ENCODE measurements around the gene KRAS. TPM values are rescaled to one million over a fixed set of nuclear protein-coding genes. Genes with fewer than 3 reads are reported as not detected.
"Not testable (repeated sequence)": the region's sequence is repeated elsewhere in the genome, so short reads cannot be mapped to it uniquely, and the experiment has no call there.

Gene KRAS
- 10 to 100 TPM; 10.6 to 15.7 (median 14.3) TPM for total RNA-seq

DNA sequence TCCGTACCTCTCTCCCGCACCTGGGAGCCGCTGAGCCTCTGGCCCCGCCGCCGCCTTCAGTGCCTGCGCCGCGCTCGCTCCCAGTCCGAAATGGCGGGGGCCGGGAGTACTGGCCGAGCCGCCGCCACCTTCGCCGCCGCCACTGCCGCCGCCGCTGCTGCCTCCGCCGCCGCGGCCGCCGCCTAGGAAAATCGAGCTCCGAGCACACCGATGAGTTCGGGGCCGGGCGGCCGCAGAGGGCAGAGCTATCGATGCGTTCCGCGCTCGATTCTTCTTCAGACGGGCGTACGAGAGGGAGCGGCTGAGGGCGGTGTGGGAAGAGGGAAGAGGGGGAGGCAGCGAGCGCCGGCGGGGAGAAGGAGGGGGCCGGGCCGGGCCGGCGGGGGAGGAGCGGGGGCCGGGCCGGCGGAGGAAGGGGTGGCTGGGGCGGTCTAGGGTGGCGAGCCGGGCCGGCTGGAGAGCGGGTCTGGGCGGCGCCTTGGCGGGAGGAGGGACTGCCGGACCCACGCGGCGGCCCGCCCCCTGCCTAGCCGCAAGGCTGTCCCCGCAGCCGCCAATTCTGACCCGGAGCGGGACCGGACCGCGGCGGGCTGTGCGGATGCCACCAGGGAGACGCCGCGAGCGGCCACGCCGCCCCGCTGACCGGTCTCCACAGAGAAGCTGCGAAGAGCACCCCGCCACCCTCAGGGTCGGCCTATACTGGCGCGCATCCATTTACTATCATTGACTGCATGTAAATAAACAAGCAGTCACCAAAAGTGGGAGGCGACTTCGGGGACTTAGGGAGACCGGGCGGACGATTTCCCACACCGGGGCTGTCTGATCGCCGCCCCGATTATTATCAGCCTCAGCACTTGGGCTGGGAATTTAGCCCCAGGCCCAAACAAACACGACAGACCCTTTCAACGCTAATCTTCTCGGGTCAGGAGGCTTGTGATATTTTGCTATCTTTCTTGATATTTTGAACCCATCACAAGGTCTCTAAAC lies at the start of gene KRAS:
KRAS (minus strand) TSS at position 186 of the 987 bp plus-strand sequence.
- TF ChIP-seq CTCF (IDR thresholded peaks at IDR 0.05) (no peak), POLR2A (IDR thresholded peaks at IDR 0.05) (no peak), POLR2AphosphoS5 (IDR thresholded peaks at IDR 0.05) (peak; percentile 63 to 88 (median 77))
- Histone ChIP-seq H3K27me3 (no peaks in the 10 kb centered on the region), H3K9me3 (no peaks in the 10 kb centered on the region), H3K36me3 (no peaks in the 10 kb centered on the region), H3K27ac (peak within 1 kb of the TSS; percentile 95 to 98), H3K4me1 (peaks cover 0 to 3% of the 10 kb centered on the region in 2 donors), H3K4me3 (peak within 1 kb of the TSS; percentile 95 to 99 (median 99))
- DNase-seq (ENCODE audit: low spot score in 2 of 2): peak; percentile 90 to 94
- intact Hi-C loops (cut with DNase I; ENCODE audit: low total_unique reads): no loop called here

- Histone ChIP-seq H3K9me3 (no peaks in the 10 kb centered on the region), H3K4me1 (no peaks in the 10 kb centered on the region), H3K4me3 (no peak overlapping the region), H3K36me3 (no peaks in the 10 kb centered on the region), H3K27ac (no peak overlapping the region), H3K27me3 (no peaks in the 10 kb centered on the region)
- intact Hi-C loops (cut with DNase I; ENCODE audit: low total_unique reads): no loop called here
- TF ChIP-seq POLR2A (IDR thresholded peaks at IDR 0.05) (no peak), POLR2AphosphoS5 (IDR thresholded peaks at IDR 0.05) (no peak), CTCF (IDR thresholded peaks at IDR 0.05) (no peak)
- DNase-seq (ENCODE audit: low spot score in 2 of 2): no peak
Measured at GRCh38 chr12:25296381-25296780, 45.7 kb upstream of the KRAS start.

DNA sequence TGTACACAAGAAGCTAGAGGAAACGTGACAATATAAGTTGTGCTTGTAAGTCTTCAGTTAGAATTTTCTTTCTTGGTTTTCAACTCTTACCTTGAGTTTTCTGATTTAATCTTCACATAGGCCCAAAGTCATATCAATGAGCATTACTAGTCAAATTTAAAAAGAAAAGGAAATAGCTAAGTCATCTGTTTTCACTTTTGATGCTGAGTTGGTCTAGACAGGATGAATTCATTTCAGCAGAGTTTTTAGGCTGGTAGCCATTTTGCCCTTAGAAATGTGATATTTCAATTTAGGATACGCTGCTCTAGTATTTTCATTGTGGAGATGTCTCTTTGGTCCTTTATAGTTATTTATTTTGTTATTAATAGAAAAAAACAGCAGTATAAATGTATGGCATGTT lies 44.6 kb upstream of the KRAS start:
- no peak overlapping the region for H3K4me3 ChIP-seq
- no peak overlapping the region for H3K27ac ChIP-seq
- H3K36me3 ChIP-seq: no peaks in the 10 kb centered on the region
- DNase-seq (ENCODE audit: low spot score in 2 of 2): no peak
- TF ChIP-seq POLR2AphosphoS5 (IDR thresholded peaks at IDR 0.05) (no peak), POLR2A (IDR thresholded peaks at IDR 0.05) (no peak), CTCF (IDR thresholded peaks at IDR 0.05) (no peak)
- no peaks in the 10 kb centered on the region for H3K4me1 ChIP-seq
- H3K9me3 ChIP-seq: no peaks in the 10 kb centered on the region
- H3K27me3 ChIP-seq: no peaks in the 10 kb centered on the region
- intact Hi-C loops (cut with DNase I; ENCODE audit: low total_unique reads): no loop called here

DNA sequence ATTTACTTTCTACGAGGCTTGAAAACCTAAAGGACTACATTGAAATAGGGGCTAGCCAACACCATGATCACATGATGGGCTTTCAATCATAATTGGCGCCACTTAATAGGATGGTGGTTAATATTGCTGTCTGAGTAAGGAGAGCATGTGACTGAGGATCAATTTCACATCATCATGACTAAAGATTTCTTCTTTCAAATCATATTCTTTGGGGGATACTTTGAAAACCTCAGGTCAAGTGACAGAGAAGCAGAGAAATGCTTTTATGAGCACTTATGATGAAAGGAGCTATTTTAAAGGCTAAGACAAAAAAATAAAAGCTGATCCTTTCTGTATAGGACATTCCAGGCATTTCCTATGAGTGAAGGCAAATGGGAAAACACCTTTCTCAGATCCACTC lies 42.9 kb upstream of the KRAS start:
- TF ChIP-seq POLR2A (IDR thresholded peaks at IDR 0.05) (no peak), POLR2AphosphoS5 (IDR thresholded peaks at IDR 0.05) (no peak), CTCF (IDR thresholded peaks at IDR 0.05) (no peak)
- no peak for DNase-seq (ENCODE audit: low spot score in 2 of 2)
- Histone ChIP-seq H3K4me3 (no peak overlapping the region), H3K36me3 (no peaks in the 10 kb centered on the region), H3K4me1 (no peaks in the 10 kb centered on the region), H3K27me3 (no peaks in the 10 kb centered on the region), H3K27ac (no peak overlapping the region), H3K9me3 (peaks cover 0 to 6% of the 10 kb centered on the region in 2 donors)
- intact Hi-C loops (cut with DNase I; ENCODE audit: low total_unique reads): no loop called here

DNA sequence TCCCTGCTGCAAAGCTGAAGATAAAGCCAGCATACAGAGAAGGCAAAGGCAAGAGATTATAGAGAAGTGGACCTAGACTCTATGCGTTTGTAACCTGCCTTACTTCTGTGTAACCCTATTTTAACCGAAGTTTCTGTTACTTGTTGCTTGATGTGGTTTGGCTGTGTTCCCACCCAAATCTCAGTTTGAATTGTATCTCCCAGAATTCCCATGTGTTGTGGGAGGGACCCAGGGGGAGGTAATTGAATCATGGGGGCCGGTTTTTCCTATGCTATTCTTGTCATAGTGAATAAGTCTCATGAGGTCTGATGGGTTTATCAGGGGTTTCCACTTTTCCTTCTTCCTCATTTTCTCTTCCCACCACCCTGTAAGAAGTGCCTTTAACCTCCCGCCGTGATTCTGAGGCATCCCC lies 42.1 kb upstream of the KRAS start:
- H3K9me3 ChIP-seq; H3K36me3 ChIP-seq; H3K4me3 ChIP-seq; intact Hi-C loops (cut with DNase I; ENCODE audit: low total_unique reads); H3K27ac ChIP-seq; H3K4me1 ChIP-seq; DNase-seq (ENCODE audit: low spot score in 2 of 2); H3K27me3 ChIP-seq: not testable (repeated sequence)

All from breast epithelium (tissue), 4 donors.